ENCODE measurements around the gene HOXB6.

GRCh38 chr17:48642843-48643696 is 38.3 kb upstream of the HOXB6 start:
- TF ChIP-seq CTCF (IDR thresholded peaks at IDR 0.05) = no peak
- no peak for TF ChIP-seq POLR2A (IDR thresholded peaks at IDR 0.05)

Data from thyroid gland (tissue), 4 donors.